ENCODE results near the gene CLMP. TPM values are rescaled to one million over a fixed set of nuclear protein-coding genes. Genes with fewer than 3 reads are reported as not detected.

The CLMP gene
- total RNA-seq, 2 donors from 2014 or later, result 3.3 to 13.2 TPM

GRCh38 chr11:123231777-123232176 lies 36.7 kb upstream of the CLMP start:
- H3K4me1 ChIP-seq, result no peaks in the 10 kb centered on the region
- no peak overlapping the region for H3K9ac ChIP-seq (ENCODE audit: low read depth in 2 of 2, low read length in 2 of 2)
- H3K27me3 ChIP-seq, result no peaks in the 10 kb centered on the region
- no peak overlapping the region for H3K4me3 ChIP-seq
- no peak for DNase-seq
- H3K36me3 ChIP-seq, result no peaks in the 10 kb centered on the region
- intact Hi-C loops (cut with DNase I), result no loop called here
- H3K27ac ChIP-seq, result no peak overlapping the region
- H3K9me3 ChIP-seq, result no peaks in the 10 kb centered on the region
- no peak for TF ChIP-seq CTCF (IDR thresholded peaks at IDR 0.05)

- TF ChIP-seq CTCF (IDR thresholded peaks at IDR 0.05), result no peak
- intact Hi-C loops (cut with DNase I), result no loop called here
- Histone ChIP-seq H3K27me3 (no peaks in the 10 kb centered on the region), H3K27ac (no peak overlapping the region), H3K9ac (ENCODE audit: low read depth in 2 of 2, low read length in 2 of 2) (no peak overlapping the region), H3K36me3 (no peaks in the 10 kb centered on the region), H3K4me1 (no peaks in the 10 kb centered on the region), H3K9me3 (no peaks in the 10 kb centered on the region), H3K4me3 (no peak overlapping the region)
- DNase-seq, result no peak
Observed at GRCh38 chr11:123231256-123231655, 36.2 kb upstream of the CLMP start.

- H3K27ac ChIP-seq, result no peak overlapping the region
- H3K9me3 ChIP-seq, result no peaks in the 10 kb centered on the region
- no peak for DNase-seq
- intact Hi-C loops (cut with DNase I), result no loop called here
- no peaks in the 10 kb centered on the region for H3K36me3 ChIP-seq
- H3K27me3 ChIP-seq, result no peaks in the 10 kb centered on the region
- no peak overlapping the region for H3K9ac ChIP-seq (ENCODE audit: low read depth in 2 of 2, low read length in 2 of 2)
- TF ChIP-seq CTCF (IDR thresholded peaks at IDR 0.05), result no peak
- H3K4me1 ChIP-seq, result no peaks in the 10 kb centered on the region
- no peak overlapping the region for H3K4me3 ChIP-seq
Observed at GRCh38 chr11:123230346-123230745, 35.3 kb upstream of the CLMP start.

- intact Hi-C loops (cut with DNase I), result no loop called here
- Histone ChIP-seq H3K36me3 (no peaks in the 10 kb centered on the region), H3K27me3 (no peaks in the 10 kb centered on the region), H3K4me1 (no peaks in the 10 kb centered on the region), H3K9ac (ENCODE audit: low read depth in 2 of 2, low read length in 2 of 2) (no peak overlapping the region), H3K9me3 (no peaks in the 10 kb centered on the region), H3K4me3 (no peak overlapping the region), H3K27ac (no peak overlapping the region)
- TF ChIP-seq CTCF (IDR thresholded peaks at IDR 0.05), result no peak
- DNase-seq, result no peak
Observed at GRCh38 chr11:123228496-123229163, 33.6 kb upstream of the CLMP start.

- no peak for TF ChIP-seq CTCF (IDR thresholded peaks at IDR 0.05)
- no peak for DNase-seq
- H3K9ac ChIP-seq (ENCODE audit: low read depth in 2 of 2, low read length in 2 of 2), result no peak overlapping the region
- no peak overlapping the region for H3K4me3 ChIP-seq
- intact Hi-C loops (cut with DNase I), result no loop called here
- no peaks in the 10 kb centered on the region for H3K36me3 ChIP-seq
- H3K4me1 ChIP-seq, result no peaks in the 10 kb centered on the region
- H3K27ac ChIP-seq, result no peak overlapping the region
- no peaks in the 10 kb centered on the region for H3K27me3 ChIP-seq
- H3K9me3 ChIP-seq, result no peaks in the 10 kb centered on the region
Observed at GRCh38 chr11:123227763-123228495, 32.9 kb upstream of the CLMP start.

Measured in colonic mucosa (tissue), 4 donors.